GM12878 (cell line): Measurements from ENCODE around the gene ACTA2. TPM values are rescaled to one million over a fixed set of nuclear protein-coding genes. Genes with fewer than 3 reads are reported as not detected.

ENCODE experiments used
- ATAC-seq: fragments of 200-7000 bp; cut with Tn5 transposase; 3 replicates; pipeline ENCODE4 v1.9.1; 2020; ENCODE audit warnings: mild to moderate bottlenecking, moderate library complexity
- BruUV-seq: library from RNA; stranded (reverse); fragments of 400-500 nt; replicated peaks from 2 replicates; lab custom pipeline; 2021; lab: Mats Ljungman, UMichigan
- CTCF ChIA-PET: fragments of 300-600 bp; sonication (Branson Sonifier 250); formaldehyde crosslinking; extraction: SDS; loops from one replicate; lab custom pipeline; 2021; ENCODE audit warnings: inconsistent platforms; lab: Yijun Ruan, JAX
- POLR2A ChIA-PET: fragments of 350-600 bp; formaldehyde crosslinking; extraction: SDS; loops from one replicate; lab custom pipeline; 2021; ENCODE audit warnings: inconsistent platforms; lab: Charles Lee
- RAD21 ChIA-PET: fragments of 300-600 bp; sonication (Branson Sonifier 250); formaldehyde crosslinking; loops from one replicate; lab custom pipeline; 2023; ENCODE audit warnings: antibody characterized with exemption; ENCODE audit not compliant: unreplicated experiment; lab: Charles Lee
- SMC1A ChIA-PET: fragments of 300-600 bp; sonication (Branson Sonifier 250); formaldehyde crosslinking; loops from one replicate; lab custom pipeline; 2023; ENCODE audit not compliant: unreplicated experiment, uncharacterized antibody; lab: Charles Lee
- DNase-seq: peaks from one replicate; pipeline ENCODE4 v3.0.0-alpha.2; 2011; ENCODE audit warnings: low read depth, low spot score
- FAIRE-seq: peaks from 3 replicates; lab custom pipeline; 2011; peaks lifted over from hg19 to GRCh38; lab: Jason Lieb, UNC
- H2AFZ ChIP-seq: 2 replicates; pipeline ENCODE4 v1.6.0; 2011; ENCODE audit warnings: low read depth, low read length, control low read depth; ENCODE audit not compliant: control insufficient read depth
- H3K27ac ChIP-seq: 2 replicates; pipeline ENCODE4 v1.5.1; 2011; ENCODE audit warnings: control low read depth; ENCODE audit not compliant: control insufficient read depth, insufficient read depth
- H3K27me3 ChIP-seq, 2 experiments: replicated peaks in 1 of 2; 2 replicates each; pipeline versions ENCODE4 v1.6.0 to v1.6.1; 2011; ENCODE audit warnings: low read length in 1 of 2; ENCODE audit not compliant: control insufficient read depth in 2 of 2, insufficient read depth in 2 of 2
- H3K36me3 ChIP-seq, 2 experiments: 2 replicates each; pipeline ENCODE4 v1.5.1; 2011; ENCODE audit warnings: low read length in 1 of 2; ENCODE audit not compliant: control insufficient read depth in 2 of 2, insufficient read depth in 2 of 2
- H3K4me1 ChIP-seq: 2 replicates; pipeline ENCODE4 v1.6.1; 2011; ENCODE audit warnings: mild to moderate bottlenecking, low read length, moderate library complexity, mixed read lengths; ENCODE audit not compliant: control insufficient read depth, insufficient read depth
- H3K4me2 ChIP-seq: 2 replicates; pipeline ENCODE4 v1.6.0; 2011; ENCODE audit warnings: control low read depth; ENCODE audit not compliant: control insufficient read depth, insufficient read depth
- H3K4me3 ChIP-seq: fragments of 200-600 bp; sonication (generic); 2 replicates; pipeline ENCODE4 v1.5.1; 2016
- H3K79me2 ChIP-seq: 2 replicates; pipeline ENCODE4 v1.6.0; 2011; ENCODE audit warnings: low read length; ENCODE audit not compliant: control insufficient read depth, insufficient read depth
- H3K9ac ChIP-seq: 2 replicates; pipeline ENCODE4 v1.8.0; 2011; ENCODE audit warnings: low read length, control low read depth, mixed read lengths; ENCODE audit not compliant: control insufficient read depth, insufficient read depth
- H3K9me3 ChIP-seq: replicated peaks from 3 replicates; pipeline ENCODE4 v1.5.1; 2011; ENCODE audit warnings: mild to moderate bottlenecking, low read length; ENCODE audit not compliant: control insufficient read depth, insufficient read depth
- H4K20me1 ChIP-seq: 2 replicates; pipeline ENCODE4 v1.6.0; 2011; ENCODE audit not compliant: control insufficient read depth, insufficient read depth
- CHD2 ChIP-seq: IDR thresholded peaks from 2 replicates; pipeline ENCODE4 v1.6.1; 2011; ENCODE audit warnings: low read depth, low read length, improper control_type of control experiment, borderline replicate concordance
- CREM ChIP-seq: IDR thresholded peaks from 2 replicates; pipeline ENCODE4 v1.6.1; 2014; ENCODE audit warnings: antibody characterized with exemption, low read depth
- ESRRA ChIP-seq: IDR thresholded peaks from 2 replicates; pipeline ENCODE4 v1.6.1; 2012; ENCODE audit warnings: mild to moderate bottlenecking, low read length, improper control_type of control experiment
- HCFC1 ChIP-seq: fragments of 150-350 bp; IDR thresholded peaks from 2 replicates; pipeline ENCODE4 v1.6.1; 2014; ENCODE audit warnings: low read length
- IKZF1 ChIP-seq: fragments of 450-650 bp; conservative IDR thresholded peaks from 2 replicates; pipeline ENCODE4 v1.6.1; 2017; ENCODE audit warnings: antibody characterized with exemption, mild to moderate bottlenecking
- IKZF2 ChIP-seq, 2 experiments: fragments of 450-650 bp; IDR thresholded peaks; 2 replicates each; pipeline ENCODE4 v1.6.1; 2017; ENCODE audit warnings: mild to moderate bottlenecking in 2 of 2, moderate library complexity in 2 of 2
- NFYA ChIP-seq: IDR thresholded peaks from 2 replicates; pipeline ENCODE4 v1.6.1; 2011; ENCODE audit warnings: low read depth, mild to moderate bottlenecking, low read length, improper control_type of control experiment, borderline replicate concordance
- NR2C1 ChIP-seq: fragments of 450-650 bp; IDR thresholded peaks from 2 replicates; pipeline ENCODE4 v1.6.1; 2017; ENCODE audit warnings: antibody characterized with exemption, mild to moderate bottlenecking, moderate library complexity
- PML ChIP-seq: IDR thresholded peaks from 2 replicates; pipeline ENCODE4 v1.6.1; 2012; ENCODE audit warnings: low read length, inconsistent platforms
- RAD21 ChIP-seq: IDR thresholded peaks from 2 replicates; pipeline ENCODE4 v1.6.1; 2011; ENCODE audit warnings: mild to moderate bottlenecking, low read depth, low read length, moderate library complexity; ENCODE audit not compliant: insufficient read depth
- RUNX3 ChIP-seq: IDR thresholded peaks from 2 replicates; pipeline ENCODE4 v1.6.1; 2012; ENCODE audit warnings: low read length, inconsistent platforms
- SIN3A ChIP-seq: IDR thresholded peaks from 2 replicates; pipeline ENCODE4 v1.6.1; 2012; ENCODE audit warnings: low read depth, low read length, improper control_type of control experiment
- SMAD1 ChIP-seq: fragments of 450-650 bp; IDR thresholded peaks from 2 replicates; pipeline ENCODE4 v1.6.1; 2018; ENCODE audit warnings: mild to moderate bottlenecking, low read depth; ENCODE audit not compliant: partially characterized antibody
- SPI1 ChIP-seq: IDR thresholded peaks from 2 replicates; pipeline ENCODE4 v1.6.1; 2011; ENCODE audit warnings: low read depth, mild to moderate bottlenecking, low read length, moderate library complexity, borderline replicate concordance; ENCODE audit not compliant: insufficient read depth
- SREBF2 ChIP-seq: IDR thresholded peaks from 2 replicates; pipeline ENCODE4 v1.6.1; 2012; ENCODE audit warnings: mild to moderate bottlenecking, low read length
- SUPT20H ChIP-seq: IDR thresholded peaks from 2 replicates; pipeline ENCODE4 v1.6.1; 2011; ENCODE audit warnings: low read depth, mild to moderate bottlenecking, low read length, moderate library complexity, borderline replicate concordance; ENCODE audit not compliant: control insufficient read depth
- ZNF217 ChIP-seq: fragments of 450-650 bp; IDR thresholded peaks from 2 replicates; pipeline ENCODE4 v1.6.1; 2017; ENCODE audit warnings: antibody characterized with exemption, mild to moderate bottlenecking
- WGBS: methylation state at CpG from one replicate; pipeline ENCODE4 v1.1.6; 2016; ENCODE audit warnings: low lambda C conversion rate; ENCODE audit not compliant: insufficient replicate concordance, insufficient coverage; ENCODE audit errors: missing lambda C conversion rate; 5-methylcytosine and 5-hydroxymethylcytosine counted together
- in situ Hi-C: fragments of 300-500 bp; cut with MboI; formaldehyde crosslinking; loops from 9 replicates; pipeline ENCODE4 v1.14.3; 2018; ENCODE audit warnings: mixed read lengths
- intact Hi-C: fragments of 100-400 bp; cut with micrococcal nuclease; formaldehyde crosslinking; loops from one replicate; pipeline ENCODE4 v1.14.2; 2022; ENCODE audit not compliant: unreplicated experiment
- polyA plus RNA-seq, 11 experiments: library from polyadenylated mRNA; depleted of rRNA in 4 of 11; unstranded in 6 of 11; stranded (reverse) in 5 of 11; fragments of >200 nt; fragmentation: Nextera tagmentation in 4 of 11; fragmentation: Illumina TruSeq in 1 of 11; extraction: Ambion mirVana in 4 of 11; extraction: Trizol in 1 of 11; gene quantifications; 1 replicate in 1 of 11; 2 replicates in 10 of 11; pipeline versions ENCODE4 v1.2.1 to v1.2.3, GENCODE V29; 2011 to 2016; ENCODE audit warnings: inconsistent platforms in 2 of 11, missing spikeins in 2 of 11, low read depth in 1 of 11
- total RNA-seq, 4 experiments: library from RNA; depleted of rRNA in 3 of 4; stranded (reverse); fragments of >200 nt in 3 of 4; fragmentation: Illumina TruSeq in 1 of 4; extraction: Trizol in 1 of 4; gene quantifications; 2 replicates each; pipeline versions ENCODE4 v1.2.1 to v1.2.3, GENCODE V29; 2013 to 2021
- TF ChIP-seq, protein P1 (sequence below): IDR thresholded peaks from 2 replicates; pipeline ENCODE4 v1.6.1; 2012; ENCODE audit warnings: low read length, inconsistent platforms

Gene ACTA2
- total and polyA plus RNA-seq, 10 of the 15 experiments (the other 5 are each of a cell fraction or from before 2014, with no cell fraction given), result 7.4 to 78.2 (median 32.4) TPM

DNA sequence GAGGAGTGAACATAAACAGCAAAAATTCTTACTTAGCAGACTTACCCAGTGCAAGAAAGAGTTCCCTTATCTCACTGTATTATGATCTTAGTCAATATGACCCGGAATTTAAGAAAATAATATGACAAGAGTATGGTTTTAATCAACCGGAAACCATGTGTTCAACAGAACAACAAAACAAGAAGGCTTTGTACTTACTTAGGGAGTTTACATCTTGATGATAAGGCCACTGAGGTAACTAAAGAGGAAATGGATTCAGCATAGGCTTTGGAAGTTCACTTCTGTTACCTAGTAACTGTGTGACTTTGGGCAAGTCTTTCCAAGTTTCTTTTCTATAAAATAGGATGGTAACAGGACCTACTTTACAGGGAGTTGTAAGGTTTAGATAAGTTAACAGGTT, 30.6 kb upstream of the ACTA2 start:
- 100% methylated on average over 2 of the region's 2 CpGs for WGBS
- DNase-seq, result no peak
- SMC1A ChIA-PET, result interaction anchor here (0.8 to 2.9 kb wide), 5 partner anchors 11 to 266 kb away, joined by 3 to 10 read pairs (median 6); no protein-coding TSS in a partner anchor
- Histone ChIP-seq H3K9ac (no peak overlapping the region), H4K20me1 (no peaks in the 10 kb centered on the region), H3K36me3 (no peaks in the 10 kb centered on the region), H3K79me2 (peaks cover 2% of the 10 kb centered on the region), H3K4me1 (peaks cover 10% of the 10 kb centered on the region), H3K27ac (no peak overlapping the region), H2AFZ (no peak overlapping the region), H3K9me3 (no peaks in the 10 kb centered on the region), H3K27me3 (no peaks in the 10 kb centered on the region), H3K4me2 (no peak overlapping the region), H3K4me3 (no peak overlapping the region)
- TF ChIP-seq RUNX3 (no peak), SPI1 (no peak), RAD21 (no peak), PML (no peak), HCFC1 (no peak), IKZF1 (no peak), ESRRA (no peak), ZNF217 (no peak), SUPT20H (no peak), IKZF2 (IDR thresholded peaks at IDR 0.05) (no peak), CHD2 (no peak), SMAD1 (no peak), SIN3A (no peak), NR2C1 (no peak), CREM (no peak), NFYA (no peak), SREBF2 (no peak)
- TF ChIP-seq, protein P1, sequence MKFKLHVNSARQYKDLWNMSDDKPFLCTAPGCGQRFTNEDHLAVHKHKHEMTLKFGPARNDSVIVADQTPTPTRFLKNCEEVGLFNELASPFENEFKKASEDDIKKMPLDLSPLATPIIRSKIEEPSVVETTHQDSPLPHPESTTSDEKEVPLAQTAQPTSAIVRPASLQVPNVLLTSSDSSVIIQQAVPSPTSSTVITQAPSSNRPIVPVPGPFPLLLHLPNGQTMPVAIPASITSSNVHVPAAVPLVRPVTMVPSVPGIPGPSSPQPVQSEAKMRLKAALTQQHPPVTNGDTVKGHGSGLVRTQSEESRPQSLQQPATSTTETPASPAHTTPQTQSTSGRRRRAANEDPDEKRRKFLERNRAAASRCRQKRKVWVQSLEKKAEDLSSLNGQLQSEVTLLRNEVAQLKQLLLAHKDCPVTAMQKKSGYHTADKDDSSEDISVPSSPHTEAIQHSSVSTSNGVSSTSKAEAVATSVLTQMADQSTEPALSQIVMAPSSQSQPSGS, result no peak
- FAIRE-seq, result no peak
- RAD21 ChIA-PET, result interaction anchor here (1.1 to 1.4 kb wide), 3 partner anchors 50 to 147 kb away, joined by 3 to 4 read pairs (median 3); no protein-coding TSS in a partner anchor
- CTCF ChIA-PET, result interaction anchor here (0.7 to 1.8 kb wide), 7 partner anchors 29 to 147 kb away, joined by 3 to 7 read pairs (median 3); no protein-coding TSS in a partner anchor
- BruUV-seq, result no TSS peak
- in situ Hi-C loops (loop anchor here (5.0 kb wide), 1 partner anchor 46 kb away; no protein-coding TSS in a partner anchor), intact Hi-C loops (no loop called here)
- no peak for ATAC-seq
- POLR2A ChIA-PET, result no interaction called here
